ENCODE results near the gene OSBPL2. TPM values are rescaled to one million over a fixed set of nuclear protein-coding genes. Genes with fewer than 3 reads are reported as not detected.
A peak's percentile ranks its signal among the peaks of the same experiment; 100 is the strongest.

Gene OSBPL2
- total RNA-seq, 1 experiment from 2014 or later = 21.9 TPM

DNA sequence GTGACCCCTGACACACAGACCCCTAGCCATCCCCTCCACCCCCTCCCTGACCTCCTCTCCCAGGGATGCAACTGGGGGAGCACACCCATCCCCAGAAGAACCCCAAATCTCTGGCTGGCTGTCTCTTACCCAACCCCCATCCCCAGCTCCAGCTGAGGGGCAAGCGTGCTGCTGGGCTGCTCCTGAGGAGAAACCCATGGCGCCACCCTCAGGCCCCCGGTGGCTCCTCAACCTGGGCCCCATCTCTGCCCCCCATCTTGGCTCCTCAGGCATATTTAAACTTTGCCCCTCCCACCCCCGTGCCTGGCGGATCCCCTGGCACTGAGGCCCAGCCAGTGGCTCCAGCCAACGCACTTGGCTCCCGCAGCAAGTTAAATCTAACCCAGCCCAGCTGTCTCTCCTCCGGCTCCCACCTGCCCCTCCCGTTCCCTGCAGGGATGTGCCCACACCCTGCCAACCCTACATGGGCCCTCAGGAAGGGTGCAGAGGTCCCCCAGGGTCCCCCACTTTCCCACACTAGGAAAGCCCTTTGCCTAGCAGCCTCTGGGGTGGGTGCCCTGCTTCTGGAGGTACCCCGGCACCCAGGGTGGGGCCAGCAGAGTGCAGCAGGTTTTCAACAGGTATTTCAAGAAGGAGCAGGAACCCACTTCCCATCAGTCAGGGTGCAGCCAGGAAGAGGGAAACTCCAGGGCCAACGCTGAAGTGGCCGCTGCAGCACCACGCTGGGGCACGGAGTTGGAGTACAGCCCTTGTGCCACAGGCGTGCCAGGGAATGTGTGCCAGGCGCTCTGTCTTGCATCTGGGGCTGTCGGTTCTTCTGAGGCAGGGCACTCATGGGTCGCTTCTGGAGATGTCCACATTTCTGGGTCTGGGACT is 5.3 kb upstream of the OSBPL2 start:
- no peaks in the 10 kb centered on the region for H3K27me3 ChIP-seq (ENCODE audit: control insufficient read depth, insufficient read depth, low read length)
- H3K4me3 ChIP-seq (ENCODE audit: insufficient read depth, low read depth, low read length) = no peak overlapping the region
- no peak for DNase-seq
- no peaks in the 10 kb centered on the region for H3K36me3 ChIP-seq (replicated peaks; ENCODE audit: control insufficient read depth, insufficient read depth, low read length)

DNA sequence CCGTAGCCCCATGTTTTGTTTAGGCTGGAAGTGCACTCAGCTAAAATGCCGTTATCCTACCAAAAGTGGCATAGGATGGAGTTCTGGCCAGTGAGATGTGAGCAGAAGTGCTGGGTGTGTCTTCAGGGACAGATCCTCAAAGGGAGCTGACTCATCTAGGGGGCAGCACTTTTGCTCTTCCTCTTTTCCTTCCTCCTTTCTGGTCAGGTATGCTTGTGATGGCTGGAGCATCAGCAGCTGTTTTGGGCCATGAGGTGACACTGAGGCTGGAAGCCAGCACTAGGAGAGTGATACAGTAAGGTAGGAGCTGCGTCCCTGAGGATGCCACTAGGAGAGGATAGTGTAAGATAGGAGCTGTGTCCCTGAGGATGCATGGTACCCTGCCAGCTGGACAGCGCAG is 4.6 kb upstream of the OSBPL2 start:
- no peaks in the 10 kb centered on the region for H3K27me3 ChIP-seq (ENCODE audit: control insufficient read depth, insufficient read depth, low read length)
- no peaks in the 10 kb centered on the region for H3K36me3 ChIP-seq (replicated peaks; ENCODE audit: control insufficient read depth, insufficient read depth, low read length)
- no peak overlapping the region for H3K4me3 ChIP-seq (ENCODE audit: insufficient read depth, low read depth, low read length)
- no peak for DNase-seq

DNA sequence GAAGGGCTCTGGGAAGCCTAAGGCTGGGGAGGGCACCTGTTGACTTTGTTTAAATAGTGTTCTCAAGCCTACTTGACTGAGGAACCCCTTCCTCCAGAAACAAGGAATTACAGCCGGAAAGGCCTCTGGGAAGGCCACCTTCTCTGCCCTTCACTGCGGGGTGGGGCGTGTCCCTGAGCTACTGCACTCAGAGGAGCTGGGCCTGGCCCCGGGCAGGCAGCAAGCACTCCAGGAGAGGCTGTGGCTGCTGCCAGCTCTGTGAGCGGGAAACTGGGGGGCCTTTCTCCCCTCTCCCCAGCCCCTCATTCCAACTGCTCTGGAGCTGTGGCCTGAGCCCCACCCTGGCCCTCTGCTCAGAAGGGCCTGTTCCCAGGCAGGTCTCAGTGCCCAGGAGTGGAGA is 4.0 kb upstream of the OSBPL2 start:
- DNase-seq = no peak
- Histone ChIP-seq H3K27me3 (ENCODE audit: control insufficient read depth, insufficient read depth, low read length) (no peaks in the 10 kb centered on the region), H3K36me3 (replicated peaks; ENCODE audit: control insufficient read depth, insufficient read depth, low read length) (no peaks in the 10 kb centered on the region), H3K4me3 (ENCODE audit: insufficient read depth, low read depth, low read length) (no peak overlapping the region)

DNA sequence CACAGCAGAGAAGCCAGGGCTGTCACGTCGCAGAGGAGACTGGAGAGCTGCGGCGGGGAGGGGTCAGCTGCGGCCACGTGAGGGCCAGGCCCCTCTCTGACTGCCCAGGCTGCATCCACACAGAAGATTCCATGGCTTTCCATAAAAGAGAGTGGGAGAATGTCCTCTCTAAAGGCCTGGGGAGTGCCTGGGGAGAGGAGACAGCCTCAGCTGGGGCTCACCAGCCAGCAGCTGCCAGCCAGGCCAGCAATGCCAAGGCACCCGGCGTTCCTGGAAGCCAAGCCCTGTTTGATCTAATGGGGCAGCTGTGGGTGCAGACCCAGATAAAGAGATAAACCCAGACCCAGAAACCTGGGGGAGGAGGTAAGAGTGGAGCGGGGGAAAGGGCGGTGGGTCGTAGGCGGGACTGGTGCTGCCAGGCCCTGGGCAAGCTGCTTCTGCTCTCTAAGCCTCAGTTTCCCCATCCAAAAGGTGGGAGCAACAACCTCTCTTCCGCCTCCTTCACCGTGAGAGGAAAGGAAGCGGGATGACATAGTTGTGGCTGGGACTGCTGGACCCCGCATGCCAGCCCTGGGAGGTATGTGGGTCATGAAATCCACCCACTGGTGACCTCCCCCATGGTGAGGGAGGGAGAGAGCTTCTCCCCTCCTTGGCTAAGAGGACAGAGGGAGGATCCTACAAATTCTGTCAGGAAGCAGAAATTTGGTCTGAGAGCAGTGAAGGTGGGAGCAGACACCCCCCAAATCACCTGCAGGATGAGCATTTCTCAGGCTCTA is 3.1 kb upstream of the OSBPL2 start:
- Histone ChIP-seq H3K36me3 (replicated peaks; ENCODE audit: control insufficient read depth, insufficient read depth, low read length) (no peaks in the 10 kb centered on the region), H3K4me3 (ENCODE audit: insufficient read depth, low read depth, low read length) (no peak overlapping the region), H3K27me3 (ENCODE audit: control insufficient read depth, insufficient read depth, low read length) (no peaks in the 10 kb centered on the region)
- no peak for DNase-seq

DNA sequence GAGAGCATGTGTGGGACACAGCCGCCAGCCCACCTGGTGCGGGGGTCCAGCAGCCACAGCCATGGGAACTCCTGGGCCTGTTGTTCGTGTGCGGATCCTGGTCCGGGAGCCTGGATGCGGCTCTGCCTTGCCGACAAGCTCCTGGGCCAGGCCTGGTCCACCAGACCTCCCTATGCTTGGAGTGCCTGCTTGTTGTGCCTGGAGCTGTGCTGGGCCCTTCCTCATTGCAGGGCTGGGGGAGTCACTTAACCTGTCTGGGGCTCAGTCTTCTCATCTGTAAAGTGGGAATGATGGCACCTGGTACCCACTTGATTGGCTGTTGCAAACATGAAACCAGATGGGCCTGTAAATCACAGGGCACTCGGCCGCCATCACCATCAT is 2.6 kb upstream of the OSBPL2 start:
- no peaks in the 10 kb centered on the region for H3K27me3 ChIP-seq (ENCODE audit: control insufficient read depth, insufficient read depth, low read length)
- DNase-seq = no peak
- H3K36me3 ChIP-seq (replicated peaks; ENCODE audit: control insufficient read depth, insufficient read depth, low read length) = no peaks in the 10 kb centered on the region
- H3K4me3 ChIP-seq (ENCODE audit: insufficient read depth, low read depth, low read length) = no peak overlapping the region

DNA sequence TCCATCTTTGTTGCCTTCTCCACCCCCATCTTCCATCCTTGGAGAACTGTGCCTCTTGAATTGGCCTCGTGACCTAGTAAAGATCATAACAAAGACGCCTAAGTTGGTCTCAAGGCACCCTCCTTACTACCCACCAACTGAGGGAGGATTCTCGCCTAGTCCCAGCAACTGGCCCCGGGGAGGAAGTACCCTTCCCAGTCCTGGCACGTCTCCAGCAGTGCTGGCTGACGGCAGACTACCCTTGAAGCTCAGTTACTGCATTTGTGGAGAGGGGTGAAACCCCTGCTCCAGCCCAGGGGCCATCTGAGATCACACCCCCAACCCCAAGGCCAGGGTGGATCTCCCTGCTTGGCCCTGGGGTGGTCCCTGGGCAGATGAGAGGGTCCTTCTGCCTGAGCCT is 2.1 kb upstream of the OSBPL2 start:
- no peak for DNase-seq
- Histone ChIP-seq H3K4me3 (ENCODE audit: insufficient read depth, low read depth, low read length) (no peak overlapping the region), H3K27me3 (ENCODE audit: control insufficient read depth, insufficient read depth, low read length) (no peaks in the 10 kb centered on the region), H3K36me3 (replicated peaks; ENCODE audit: control insufficient read depth, insufficient read depth, low read length) (no peaks in the 10 kb centered on the region)

DNA sequence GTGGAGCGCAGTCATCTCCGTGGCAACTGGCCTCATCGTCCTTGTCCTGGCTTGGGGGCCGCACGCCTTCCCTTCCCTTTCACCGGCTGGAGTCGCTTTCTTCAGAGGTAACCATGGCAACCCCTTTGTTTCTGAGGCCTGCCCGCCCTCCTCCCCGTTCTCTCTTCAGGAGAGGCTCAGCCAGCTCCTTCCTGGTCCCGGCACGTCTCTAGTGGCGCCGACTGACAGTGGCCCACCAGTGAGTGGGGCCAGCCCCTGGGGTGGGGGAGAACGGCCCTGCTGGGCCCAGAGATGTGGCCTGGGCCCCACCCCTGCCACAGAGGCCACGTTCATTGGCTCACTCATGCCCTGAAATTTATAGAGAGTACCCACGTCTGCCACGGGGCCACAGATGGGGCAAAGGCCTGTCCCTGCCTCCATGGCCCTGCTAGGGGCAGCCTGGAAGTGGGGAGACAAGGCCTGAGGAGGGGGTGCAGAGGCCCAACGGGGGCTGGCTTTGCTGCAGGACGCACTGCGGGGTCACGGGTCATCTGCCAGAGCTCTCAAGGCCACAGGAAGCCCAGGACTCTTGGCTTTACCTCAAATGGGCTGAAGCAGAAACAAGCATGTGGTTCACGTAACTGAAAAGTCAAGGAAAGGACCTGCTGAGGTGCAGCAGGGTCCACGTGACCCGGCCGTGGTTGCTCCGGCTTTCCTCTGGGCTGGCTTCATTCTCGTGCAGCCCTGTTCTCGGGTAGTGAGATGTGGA is 1.4 kb upstream of the OSBPL2 start:
- peak; percentile 95 for DNase-seq
- H3K4me3 ChIP-seq (ENCODE audit: insufficient read depth, low read depth, low read length) = no peak overlapping the region
- no peaks in the 10 kb centered on the region for H3K36me3 ChIP-seq (replicated peaks; ENCODE audit: control insufficient read depth, insufficient read depth, low read length)
- no peaks in the 10 kb centered on the region for H3K27me3 ChIP-seq (ENCODE audit: control insufficient read depth, insufficient read depth, low read length)

DNA sequence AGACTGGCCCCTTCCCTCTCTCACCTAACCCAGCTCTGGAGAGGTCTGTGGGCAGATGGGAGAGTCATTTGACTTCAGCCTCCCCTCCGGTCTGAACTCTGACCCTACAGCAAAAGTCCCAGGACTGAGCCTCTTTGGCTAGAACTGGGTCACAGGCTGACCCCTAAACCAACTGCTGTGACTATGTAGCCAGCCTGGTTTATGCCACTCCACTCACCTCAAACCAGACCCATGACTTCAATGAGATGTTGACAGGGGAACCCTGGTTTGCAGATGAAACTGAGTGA is 864 bp upstream of the OSBPL2 start:
- H3K27me3 ChIP-seq (ENCODE audit: control insufficient read depth, insufficient read depth, low read length) = no peaks in the 10 kb centered on the region
- H3K36me3 ChIP-seq (replicated peaks; ENCODE audit: control insufficient read depth, insufficient read depth, low read length) = no peaks in the 10 kb centered on the region
- DNase-seq = no peak
- no peak overlapping the region for H3K4me3 ChIP-seq (ENCODE audit: insufficient read depth, low read depth, low read length)

DNA sequence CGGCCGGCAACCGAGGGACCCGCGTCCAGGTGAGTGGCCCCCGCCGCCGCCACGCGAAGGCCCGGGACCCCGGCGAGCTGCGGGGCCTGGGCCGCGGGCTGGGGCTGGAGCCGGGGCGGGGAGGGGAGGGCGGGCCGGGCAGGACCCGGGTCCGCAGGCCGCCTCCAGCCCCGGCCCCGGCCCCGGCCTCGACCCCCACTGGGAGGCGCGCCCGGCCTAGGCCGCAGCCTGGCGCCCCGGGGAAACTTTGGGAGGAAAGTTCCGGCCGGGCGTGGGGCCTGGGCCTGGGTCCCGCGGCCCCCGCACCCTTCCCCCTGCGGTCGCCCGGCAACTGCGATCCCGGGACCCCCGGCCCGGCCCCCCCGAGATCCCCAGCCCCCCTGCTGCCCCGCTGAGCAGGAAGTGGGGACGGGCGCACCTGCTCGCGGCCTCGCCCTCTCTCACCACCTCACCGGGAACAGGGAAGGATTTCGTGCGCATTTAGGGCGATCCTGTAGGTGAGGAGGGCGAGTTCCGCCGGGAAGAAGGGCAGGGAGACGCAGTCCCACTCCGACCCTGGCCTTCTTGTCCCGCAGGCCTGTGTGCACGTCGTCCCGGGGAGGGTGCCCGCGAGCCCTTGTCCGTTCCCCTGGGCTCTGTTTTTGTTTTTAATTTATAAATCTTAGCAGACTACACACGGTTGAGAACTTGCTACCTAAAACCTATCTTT is 402 bp downstream of the OSBPL2 start:
- Histone ChIP-seq H3K27me3 (ENCODE audit: control insufficient read depth, insufficient read depth, low read length) (no peaks in the 10 kb centered on the region), H3K4me3 (ENCODE audit: insufficient read depth, low read depth, low read length) (peak overlapping the region; percentile 54), H3K36me3 (replicated peaks; ENCODE audit: control insufficient read depth, insufficient read depth, low read length) (no peaks in the 10 kb centered on the region)
- no peak for DNase-seq

DNA sequence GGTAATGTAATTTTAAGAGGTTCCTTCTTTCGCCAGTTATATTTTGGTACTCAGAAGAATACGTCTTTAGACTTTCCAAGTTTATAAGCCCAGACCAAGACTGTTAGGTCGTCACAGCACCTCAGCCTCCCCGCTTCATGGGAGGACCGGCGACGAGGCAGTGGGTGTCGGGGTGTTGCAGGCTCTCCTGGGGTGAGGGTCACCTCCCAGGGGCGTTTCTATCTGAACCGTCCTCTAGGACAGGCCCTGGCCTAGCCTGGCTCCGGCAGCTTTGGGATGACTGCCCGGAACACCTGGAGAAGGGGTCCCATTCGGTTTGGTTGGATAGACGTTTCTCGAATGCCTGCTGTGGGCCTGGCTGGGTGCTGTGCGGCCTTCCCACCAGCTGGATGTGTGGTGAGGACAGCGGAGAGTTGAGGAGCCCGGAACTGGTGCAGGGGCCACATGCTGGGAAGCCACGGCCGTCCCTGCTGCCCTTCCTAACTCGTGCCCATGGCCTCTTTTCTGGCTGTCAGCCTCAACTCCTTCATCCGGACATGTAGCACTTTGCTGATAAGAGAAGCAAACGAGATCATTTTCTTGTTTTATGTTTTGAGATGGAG is 1.1 kb downstream of the OSBPL2 start:
- H3K27me3 ChIP-seq (ENCODE audit: control insufficient read depth, insufficient read depth, low read length) = no peaks in the 10 kb centered on the region
- H3K4me3 ChIP-seq (ENCODE audit: insufficient read depth, low read depth, low read length) = peak overlapping the region; percentile 54
- DNase-seq = peak; percentile 68
- H3K36me3 ChIP-seq (replicated peaks; ENCODE audit: control insufficient read depth, insufficient read depth, low read length) = no peaks in the 10 kb centered on the region

DNA sequence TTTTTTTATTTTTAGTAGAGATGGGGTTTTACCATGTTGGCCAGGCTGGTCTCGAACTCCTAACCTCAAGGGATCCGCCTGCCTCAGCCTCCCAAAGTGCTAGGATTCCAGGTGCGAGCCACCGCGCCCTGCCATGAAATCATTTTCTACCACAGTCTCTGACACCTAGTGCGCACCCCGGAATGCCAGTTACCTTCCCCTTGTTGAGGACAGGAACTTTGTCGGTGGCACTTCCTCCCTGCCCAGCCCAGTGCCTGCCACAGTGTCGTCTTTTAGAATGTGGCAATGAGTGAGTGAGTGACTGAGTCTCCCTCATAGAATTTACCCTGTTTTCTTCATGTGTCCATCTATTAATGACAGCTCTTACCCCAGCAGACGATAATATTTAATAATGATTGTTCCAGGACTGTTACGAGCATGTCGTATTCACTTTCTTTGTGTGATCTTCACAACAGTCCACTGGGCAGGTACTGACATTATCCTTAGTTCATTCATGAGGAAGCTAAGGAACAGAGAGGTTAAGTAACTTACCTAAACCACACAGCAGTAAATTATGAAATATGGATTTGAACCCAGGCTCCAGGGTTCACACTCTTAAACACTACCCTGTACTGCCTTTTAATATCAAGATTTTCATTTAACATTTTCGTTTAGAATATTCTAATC is 1.8 kb downstream of the OSBPL2 start:
- Histone ChIP-seq H3K36me3 (replicated peaks; ENCODE audit: control insufficient read depth, insufficient read depth, low read length) (no peaks in the 10 kb centered on the region), H3K4me3 (ENCODE audit: insufficient read depth, low read depth, low read length) (no peak overlapping the region), H3K27me3 (ENCODE audit: control insufficient read depth, insufficient read depth, low read length) (no peaks in the 10 kb centered on the region)
- DNase-seq = no peak

DNA sequence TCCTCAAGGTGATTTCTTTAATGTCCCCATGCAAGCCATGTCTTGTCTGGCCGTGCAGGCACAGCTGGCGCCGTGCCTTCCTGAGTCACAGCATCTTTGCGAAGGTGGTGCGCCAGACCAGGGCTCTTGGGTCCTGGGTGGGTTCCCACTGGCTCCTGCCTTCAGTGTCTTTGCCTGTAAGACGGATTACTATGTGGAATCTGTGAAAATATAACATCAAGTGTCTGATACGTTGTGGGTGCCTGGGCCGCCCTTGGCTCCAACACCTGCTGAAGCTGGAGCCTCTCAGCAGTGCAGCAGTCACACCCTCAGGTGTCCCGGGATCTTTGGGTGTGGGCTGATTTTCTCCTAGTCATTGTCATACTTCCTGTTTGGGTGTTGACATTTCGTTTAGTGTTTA is 3.2 kb downstream of the OSBPL2 start:
- H3K4me3 ChIP-seq (ENCODE audit: insufficient read depth, low read depth, low read length) = no peak overlapping the region
- no peaks in the 10 kb centered on the region for H3K27me3 ChIP-seq (ENCODE audit: control insufficient read depth, insufficient read depth, low read length)
- DNase-seq = no peak
- H3K36me3 ChIP-seq (replicated peaks; ENCODE audit: control insufficient read depth, insufficient read depth, low read length) = no peaks in the 10 kb centered on the region

DNA sequence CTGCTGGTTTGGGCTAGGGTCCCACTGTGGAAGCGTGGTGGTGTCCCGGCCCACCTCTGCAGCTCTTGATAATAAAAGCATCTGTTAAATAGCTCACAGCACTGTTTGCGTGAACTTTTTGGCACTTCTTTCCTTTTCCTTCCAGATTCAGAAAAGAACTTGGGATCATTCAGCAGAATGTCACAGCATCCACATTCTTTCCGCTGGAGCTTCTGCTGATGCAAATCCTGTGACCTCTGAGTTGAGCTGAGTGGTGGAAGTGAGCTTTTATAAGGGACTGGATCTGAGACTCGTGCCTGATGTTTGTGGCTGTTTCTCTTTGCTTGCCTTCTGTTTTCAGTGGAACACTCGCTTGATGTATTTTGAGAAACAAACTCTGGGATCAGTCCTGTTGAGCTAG is 3.9 kb downstream of the OSBPL2 start:
- Histone ChIP-seq H3K4me3 (ENCODE audit: insufficient read depth, low read depth, low read length) (no peak overlapping the region), H3K36me3 (replicated peaks; ENCODE audit: control insufficient read depth, insufficient read depth, low read length) (no peaks in the 10 kb centered on the region), H3K27me3 (ENCODE audit: control insufficient read depth, insufficient read depth, low read length) (no peaks in the 10 kb centered on the region)
- DNase-seq = no peak

DNA sequence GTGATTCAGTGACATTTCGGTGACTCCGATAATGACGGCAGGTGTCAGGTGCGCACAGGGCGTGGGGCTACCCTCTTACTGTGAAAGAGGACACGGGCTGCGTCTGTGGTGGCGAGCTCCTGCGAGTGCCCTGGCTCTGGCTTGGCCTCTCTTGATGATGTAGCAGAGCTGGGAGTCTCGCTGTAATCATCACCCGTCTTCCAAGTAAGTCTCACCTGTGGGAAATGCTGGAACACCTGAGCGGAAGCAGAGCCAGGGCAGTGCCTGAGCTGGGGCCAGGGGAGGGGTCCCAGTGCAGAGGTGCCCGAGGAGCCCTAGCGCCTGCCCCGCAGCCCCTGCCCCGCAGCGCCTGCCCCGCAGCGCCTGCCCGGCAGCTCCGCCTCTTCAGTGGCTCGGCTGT is 4.8 kb downstream of the OSBPL2 start:
- Histone ChIP-seq H3K36me3 (replicated peaks; ENCODE audit: control insufficient read depth, insufficient read depth, low read length) (no peaks in the 10 kb centered on the region), H3K27me3 (ENCODE audit: control insufficient read depth, insufficient read depth, low read length) (no peaks in the 10 kb centered on the region), H3K4me3 (ENCODE audit: insufficient read depth, low read depth, low read length) (no peak overlapping the region)
- DNase-seq = peak; percentile 70

All from H7 (cell line).